ENCODE data around the gene FNDC3B. TPM values are rescaled to one million over a fixed set of nuclear protein-coding genes. Genes with fewer than 3 reads are reported as not detected.

The FNDC3B gene
- total and polyA plus RNA-seq, 9 of the 15 experiments (the other 6 are each of a cell fraction or from before 2014, with no cell fraction given) = 7.0 to 35.8 (median 16.2) TPM

GRCh38 chr3:172388412-172389078 is 349.2 kb downstream of the FNDC3B start:
- intact Hi-C loops (cut with micrococcal nuclease) = no loop called here
- H3K4me2 ChIP-seq (ENCODE audit: insufficient read depth, low read length) = no peak overlapping the region
- ChIA-PET POLR2A (no interaction called here), CTCF (ENCODE audit: low intra/inter-chr PET ratio) (no interaction called here)
- H2AFZ ChIP-seq (ENCODE audit: low read depth, low read length) = no peak overlapping the region
- H3K9ac ChIP-seq (ENCODE audit: insufficient read depth in 1 of 2, low read depth in 2 of 2, low read length in 2 of 2) = no peak overlapping the region
- DNase-seq (ENCODE audit: extremely low read depth in 1 of 4, low spot score in 3 of 4) (no peak), FAIRE-seq (no peak), ATAC-seq (no peak)
- peaks cover 5% of the 10 kb centered on the region; the same call in 1 of the 3 replicates for H3K36me3 ChIP-seq (ENCODE audit: control insufficient read depth, insufficient read depth, low read length)
- no peak for TF ChIP-seq CREB3 (tag; conservative IDR thresholded peaks at IDR 0.05; ENCODE audit: low read depth)
- TF ChIP-seq MED1 (CRISPR knock-in tag; IDR thresholded peaks at IDR 0.05; ENCODE audit: borderline replicate concordance) = no peak
- TF ChIP-seq ZBTB43 (CRISPR knock-in tag; IDR thresholded peaks at IDR 0.05) = no peak
- TF ChIP-seq TSC22D4 (tag; IDR thresholded peaks at IDR 0.05) = no peak
- TF ChIP-seq RFX1 (IDR thresholded peaks at IDR 0.05) = no peak
- no peaks in the 10 kb centered on the region for H3K79me2 ChIP-seq (ENCODE audit: control insufficient read depth, insufficient read depth, low read length)
- H4K20me1 ChIP-seq (replicated peaks; ENCODE audit: control insufficient read depth, insufficient read depth, low read length) = peaks cover 4% of the 10 kb centered on the region; the same call in 1 of the 2 replicates
- H3K9me3 ChIP-seq (replicated peaks; ENCODE audit: control insufficient read depth, insufficient read depth, low read depth, low read length) = no peaks in the 10 kb centered on the region
- H3K27me3 ChIP-seq (ENCODE audit: control insufficient read depth in 2 of 2, insufficient read depth in 2 of 2, low read length in 2 of 2) = no peaks in the 10 kb centered on the region
- H3K9me1 ChIP-seq (ENCODE audit: control insufficient read depth, insufficient read depth, low read length) = no peaks in the 10 kb centered on the region
- in situ Hi-C loops (cut with MboI) = no loop called here
- no peak overlapping the region for H3K4me3 ChIP-seq
- 84% methylated on average over 10 of the region's 10 CpGs for WGBS (ENCODE audit: insufficient coverage, low coverage, missing lambda C conversion rate)
- H3K4me1 ChIP-seq (replicated peaks in 1 of 2; ENCODE audit: control insufficient read depth in 2 of 2, insufficient read depth in 2 of 2, low read length in 2 of 2) = peaks cover 8 to 23% of the 10 kb centered on the region in 2 experiments; a peak in 4 of 5 replicates
- H3K27ac ChIP-seq (ENCODE audit: extremely low read depth, low read depth, low read length) = no peak overlapping the region
- BruUV-seq (replicated peaks) = no TSS peak
